Middle frontal gyrus (tissue), 1 donor: ENCODE data around the gene LEMD3.

Experiments used
- DNase-seq: peaks from one replicate; pipeline ENCODE4 v3.0.0-alpha.2; 2015; ENCODE audit warnings: low spot score; ENCODE audit errors: extremely low spot score

LEMD3 gene

GRCh38 chr12:65169320-65170208 is at the start of gene LEMD3:
Gene LEMD3, plus strand, starts transcription at chr12:65169583. Its CDS starts 14 bp downstream, at chr12:65169597.
- peak; percentile 89 for DNase-seq

- DNase-seq, result no peak
Observed at GRCh38 chr12:65121049-65121955, 48.1 kb upstream of the LEMD3 start, which contains the start of gene WIF1. Gene WIF1, minus strand, starts transcription at chr12:65121305. Its CDS starts 114 bp downstream, at chr12:65121191.

- no peak for DNase-seq
Observed at GRCh38 chr12:65121956-65122469, 47.4 kb upstream of the LEMD3 start.

- no peak for DNase-seq
Observed at GRCh38 chr12:65122703-65123102, 46.7 kb upstream of the LEMD3 start.

- DNase-seq, result peak; percentile 23
Observed at GRCh38 chr12:65123435-65124063, 45.8 kb upstream of the LEMD3 start.

GRCh38 chr12:65125247-65125646 is 44.1 kb upstream of the LEMD3 start:
- DNase-seq, result no peak

- DNase-seq, result no peak
Observed at GRCh38 chr12:65125975-65126374, 43.4 kb upstream of the LEMD3 start.

GRCh38 chr12:65126482-65126881 is 42.9 kb upstream of the LEMD3 start:
- no peak for DNase-seq

- DNase-seq, result no peak
Observed at GRCh38 chr12:65133879-65134278, 35.5 kb upstream of the LEMD3 start.

- DNase-seq, result no peak
Observed at GRCh38 chr12:65139389-65139788, 30.0 kb upstream of the LEMD3 start.

GRCh38 chr12:65140738-65141137 is 28.6 kb upstream of the LEMD3 start:
- no peak for DNase-seq

- DNase-seq, result no peak
Observed at GRCh38 chr12:65147312-65147905, 22.0 kb upstream of the LEMD3 start.

- no peak for DNase-seq
Observed at GRCh38 chr12:65152012-65152411, 17.4 kb upstream of the LEMD3 start.

- no peak for DNase-seq
Observed at GRCh38 chr12:65152596-65152995, 16.8 kb upstream of the LEMD3 start.

- no peak for DNase-seq
Observed at GRCh38 chr12:65155784-65156183, 13.6 kb upstream of the LEMD3 start.

- DNase-seq, result no peak
Observed at GRCh38 chr12:65156366-65156841, 13.0 kb upstream of the LEMD3 start.

GRCh38 chr12:65157091-65157490 is 12.3 kb upstream of the LEMD3 start:
- no peak for DNase-seq

- no peak for DNase-seq
Observed at GRCh38 chr12:65162609-65163008, 6.8 kb upstream of the LEMD3 start.

- no peak for DNase-seq
Observed at GRCh38 chr12:65164244-65164643, 5.1 kb upstream of the LEMD3 start.

- DNase-seq, result no peak
Observed at GRCh38 chr12:65164774-65165173, 4.6 kb upstream of the LEMD3 start.
